Gastrocnemius medialis (tissue), 4 donors: ENCODE results near the gene EGFR. TPM values are rescaled to one million over a fixed set of nuclear protein-coding genes. Genes with fewer than 3 reads are reported as not detected.

Source experiments
- ATAC-seq, 2 donors: fragments of 150-250 bp; one replicate each; pipeline ENCODE4 v1.9.1; 2016
- DNase-seq, 2 donors: peaks; one replicate each; pipeline ENCODE4 v3.0.0-alpha.2; 2019
- H3K27ac ChIP-seq, 4 donors: fragments of 200-600 bp; sonication (generic); 1 replicate in 1 of 4; 2 replicates in 3 of 4; pipeline ENCODE4 v1.5.1; 2016 to 2018; ENCODE audit warnings: mild to moderate bottlenecking in 2 of 4, moderate library complexity in 1 of 4
- H3K27me3 ChIP-seq, 3 donors: fragments of 200-600 bp; sonication (generic) in 2 of 3; 1 replicate in 1 of 3; 2 replicates in 2 of 3; pipeline versions ENCODE4 v1.5.1 to v1.6.0; 2016 to 2019; ENCODE audit warnings: mild to moderate bottlenecking in 1 of 3, moderate library complexity in 1 of 3
- H3K36me3 ChIP-seq, 2 donors: fragments of 200-600 bp; sonication (generic) in 1 of 2; one replicate each; pipeline ENCODE4 v1.5.1; 2017 to 2018
- H3K4me1 ChIP-seq, 2 donors: fragments of 200-600 bp; sonication (generic) in 1 of 2; one replicate each; pipeline ENCODE4 v1.5.1; 2016 to 2017; ENCODE audit warnings: mild to moderate bottlenecking in 2 of 2
- H3K4me3 ChIP-seq, 4 donors: fragments of 200-600 bp; sonication (generic) in 3 of 4; 1 replicate in 1 of 4; 2 replicates in 3 of 4; pipeline ENCODE4 v1.5.1; 2016 to 2019; ENCODE audit warnings: mild to moderate bottlenecking in 2 of 4
- H3K9me3 ChIP-seq, 3 donors: fragments of 200-600 bp; sonication (generic) in 2 of 3; 1 replicate in 1 of 3; 2 replicates in 2 of 3; pipeline ENCODE4 v1.5.1; 2016 to 2019
- POLR2A ChIP-seq, 2 donors: fragments of 450-650 bp; IDR thresholded peaks; one replicate each; pipeline ENCODE4 v1.6.1; 2017; ENCODE audit warnings: antibody characterized with exemption in 2 of 2, mild to moderate bottlenecking in 2 of 2, moderate library complexity in 2 of 2
- in situ Hi-C, 4 donors: fragments of 200-750 bp; cut with MboI; loops; one replicate each; pipeline versions ENCODE4 v1.15.0 to v1.8.0; 2017; ENCODE audit warnings: low sequenced_read_pairs in 4 of 4
- intact Hi-C: fragments of 100-400 bp; cut with DNase I; formaldehyde crosslinking; loops from one replicate; pipeline ENCODE4 v1.15.1; 2023; ENCODE audit warnings: low total_unique reads
- total RNA-seq, 4 donors: library from RNA; depleted of rRNA; stranded (reverse); fragments of >200 nt; gene quantifications; one replicate each; pipeline versions ENCODE4 v1.1.0 to v1.2.3, GENCODE V29; 2016
- TF ChIP-seq, protein P1 (sequence below), 5 experiments: fragments of 450-650 bp in 3 of 5; fragments of 200-600 bp in 2 of 5; sonication (generic) in 2 of 5; IDR thresholded peaks in 4 of 5; conservative IDR thresholded peaks in 1 of 5; 1 replicate in 4 of 5; 2 replicates in 1 of 5; pipeline ENCODE4 v1.5.1; 2016 to 2019; ENCODE audit warnings: antibody characterized with exemption in 5 of 5, mild to moderate bottlenecking in 3 of 5, moderate library complexity in 3 of 5

EGFR gene
- total RNA-seq, 4 donors from 2014 or later: 28.0 to 34.8 (median 29.4) TPM

DNA sequence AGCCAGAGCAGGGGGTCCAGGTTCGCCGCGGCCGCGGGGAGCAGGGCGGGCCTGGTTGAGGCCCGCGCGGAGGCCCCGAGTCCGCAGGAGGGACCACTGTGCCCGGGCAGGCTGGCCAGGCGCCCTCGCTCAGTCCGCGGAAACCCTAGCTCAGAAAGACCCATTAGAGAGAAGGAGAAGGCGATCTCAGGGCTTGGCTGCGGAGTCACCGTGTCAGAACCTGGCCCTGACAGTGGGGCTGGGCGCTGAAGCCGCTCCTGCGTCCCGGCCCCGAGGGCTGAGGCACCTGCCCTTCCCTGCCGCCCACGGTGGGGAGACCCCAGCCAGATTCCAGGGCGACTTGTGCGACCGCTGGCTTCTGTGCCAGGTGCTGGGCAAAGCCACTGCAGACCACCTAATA lies 14.2 kb upstream of the EGFR start:
- in situ Hi-C loops: loop anchor here in 1 of 4 donors (25.0 kb wide), 1 partner anchor 217 kb away; no protein-coding TSS in a partner anchor
- DNase-seq: no peak
- no peak for ATAC-seq
- Histone ChIP-seq H3K4me1 (no peaks in the 10 kb centered on the region), H3K36me3 (no peaks in the 10 kb centered on the region), H3K27me3 (no peaks in the 10 kb centered on the region), H3K9me3 (no peaks in the 10 kb centered on the region), H3K27ac (no peak overlapping the region), H3K4me3 (no peak overlapping the region)
- intact Hi-C loops: no loop called here
- TF ChIP-seq, protein P1, sequence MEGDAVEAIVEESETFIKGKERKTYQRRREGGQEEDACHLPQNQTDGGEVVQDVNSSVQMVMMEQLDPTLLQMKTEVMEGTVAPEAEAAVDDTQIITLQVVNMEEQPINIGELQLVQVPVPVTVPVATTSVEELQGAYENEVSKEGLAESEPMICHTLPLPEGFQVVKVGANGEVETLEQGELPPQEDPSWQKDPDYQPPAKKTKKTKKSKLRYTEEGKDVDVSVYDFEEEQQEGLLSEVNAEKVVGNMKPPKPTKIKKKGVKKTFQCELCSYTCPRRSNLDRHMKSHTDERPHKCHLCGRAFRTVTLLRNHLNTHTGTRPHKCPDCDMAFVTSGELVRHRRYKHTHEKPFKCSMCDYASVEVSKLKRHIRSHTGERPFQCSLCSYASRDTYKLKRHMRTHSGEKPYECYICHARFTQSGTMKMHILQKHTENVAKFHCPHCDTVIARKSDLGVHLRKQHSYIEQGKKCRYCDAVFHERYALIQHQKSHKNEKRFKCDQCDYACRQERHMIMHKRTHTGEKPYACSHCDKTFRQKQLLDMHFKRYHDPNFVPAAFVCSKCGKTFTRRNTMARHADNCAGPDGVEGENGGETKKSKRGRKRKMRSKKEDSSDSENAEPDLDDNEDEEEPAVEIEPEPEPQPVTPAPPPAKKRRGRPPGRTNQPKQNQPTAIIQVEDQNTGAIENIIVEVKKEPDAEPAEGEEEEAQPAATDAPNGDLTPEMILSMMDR (IDR thresholded peaks at IDR 0.05 in 4 of 5, conservative IDR thresholded peaks at IDR 0.05 in 1 of 5): no peak
- no peak for TF ChIP-seq POLR2A (IDR thresholded peaks at IDR 0.05)

DNA sequence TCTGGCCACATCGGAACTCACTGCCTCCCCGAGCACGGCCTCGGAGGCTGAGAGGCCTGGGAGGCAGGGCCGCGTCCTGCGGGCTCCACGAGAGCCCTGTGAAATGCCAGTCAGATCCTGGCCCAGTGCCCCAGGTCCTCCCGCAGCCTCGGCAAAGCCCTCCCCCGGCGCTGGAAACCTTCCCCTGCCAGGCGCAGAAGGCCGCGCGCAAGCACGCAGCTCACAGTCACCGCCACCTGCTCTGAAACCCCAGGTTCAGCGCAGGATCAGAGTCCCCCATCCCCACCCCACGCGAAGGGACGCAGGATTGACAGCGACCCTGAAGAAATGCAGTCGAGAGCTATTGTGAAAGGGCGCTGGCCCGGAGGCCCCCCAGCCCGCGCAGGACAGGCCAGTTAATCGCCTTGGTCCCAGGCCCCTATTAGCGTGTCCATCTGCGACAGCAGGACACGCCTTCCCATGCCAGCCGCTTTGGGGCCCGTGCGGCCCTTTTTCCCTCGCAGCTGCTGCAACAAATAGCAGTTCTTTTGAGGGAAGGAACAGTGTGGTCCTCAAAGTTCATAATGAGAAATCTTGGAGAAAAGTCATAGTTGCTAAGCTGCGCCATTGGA lies 13.5 kb upstream of the EGFR start:
- Histone ChIP-seq H3K27me3 (no peaks in the 10 kb centered on the region), H3K4me3 (no peak overlapping the region), H3K36me3 (no peaks in the 10 kb centered on the region), H3K4me1 (no peaks in the 10 kb centered on the region), H3K9me3 (no peaks in the 10 kb centered on the region), H3K27ac (no peak overlapping the region)
- intact Hi-C loops (no loop called here), in situ Hi-C loops (loop anchor here in 1 of 4 donors (25.0 kb wide), 1 partner anchor 218 kb away; no protein-coding TSS in a partner anchor)
- ATAC-seq: no peak
- DNase-seq: no peak
- no peak for TF ChIP-seq POLR2A (IDR thresholded peaks at IDR 0.05)
- TF ChIP-seq, protein P1 (IDR thresholded peaks at IDR 0.05 in 4 of 5, conservative IDR thresholded peaks at IDR 0.05 in 1 of 5): no peak

DNA sequence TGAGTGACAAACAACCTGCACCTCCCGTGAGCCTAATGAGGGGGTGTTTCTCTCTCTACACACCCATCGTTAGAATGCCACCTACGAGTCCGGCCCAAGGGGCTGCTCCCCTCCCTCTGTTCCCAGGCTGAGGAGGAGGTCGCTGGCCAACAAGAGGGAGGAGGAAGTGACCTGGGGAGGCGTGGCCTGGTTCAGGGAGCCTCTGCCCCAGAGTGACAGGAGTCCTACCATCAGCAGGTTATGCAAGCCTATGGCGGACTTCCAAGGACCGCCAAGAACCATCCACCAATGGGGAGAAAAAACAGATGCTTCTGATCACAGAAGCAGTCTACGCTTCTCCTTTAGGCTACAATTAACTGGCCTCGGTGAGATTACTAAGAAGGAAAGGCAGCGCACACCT lies 12.3 kb upstream of the EGFR start:
- intact Hi-C loops: no loop called here
- TF ChIP-seq POLR2A (IDR thresholded peaks at IDR 0.05): no peak
- TF ChIP-seq, protein P1 (IDR thresholded peaks at IDR 0.05 in 4 of 5, conservative IDR thresholded peaks at IDR 0.05 in 1 of 5): no peak
- no peak overlapping the region for H3K27ac ChIP-seq
- no peak for DNase-seq
- H3K4me3 ChIP-seq: no peak overlapping the region
- no peaks in the 10 kb centered on the region for H3K4me1 ChIP-seq
- in situ Hi-C loops: loop anchor here in 1 of 4 donors (25.0 kb wide), 1 partner anchor 219 kb away; no protein-coding TSS in a partner anchor
- no peaks in the 10 kb centered on the region for H3K36me3 ChIP-seq
- ATAC-seq: no peak
- H3K9me3 ChIP-seq: no peaks in the 10 kb centered on the region
- H3K27me3 ChIP-seq: no peaks in the 10 kb centered on the region

DNA sequence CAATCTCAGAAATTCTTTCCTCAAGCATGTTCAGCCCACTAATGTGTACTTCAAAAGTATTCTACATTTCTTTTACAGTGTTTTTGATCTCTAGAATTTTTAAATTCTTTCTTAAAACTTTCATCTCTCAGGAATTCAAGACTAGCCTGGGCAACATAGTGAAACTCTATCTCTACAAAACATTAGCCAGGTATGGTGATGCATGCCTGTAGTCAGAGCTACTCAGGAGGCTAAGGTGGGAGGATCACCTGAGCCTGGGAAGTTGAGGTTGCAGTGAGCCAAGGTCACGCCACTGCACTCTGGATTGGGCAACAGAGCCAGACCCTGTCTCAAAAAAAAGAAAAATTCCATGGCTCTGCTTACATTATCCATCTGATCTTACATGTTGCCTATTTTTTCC lies 5.0 kb upstream of the EGFR start:
- Histone ChIP-seq H3K27ac (no peak overlapping the region), H3K4me3 (no peak overlapping the region), H3K4me1 (no peaks in the 10 kb centered on the region), H3K9me3 (no peaks in the 10 kb centered on the region), H3K27me3 (peaks cover 0 to 5% (median 0%) of the 10 kb centered on the region in 3 donors), H3K36me3 (no peaks in the 10 kb centered on the region)
- DNase-seq: no peak
- in situ Hi-C loops (loop anchor here in 2 of 4 donors (10.0 to 25.0 kb wide), 3 partner anchors 109 to 241 kb away; no protein-coding TSS in a partner anchor), intact Hi-C loops (no loop called here)
- no peak for ATAC-seq
- TF ChIP-seq, protein P1 (IDR thresholded peaks at IDR 0.05 in 4 of 5, conservative IDR thresholded peaks at IDR 0.05 in 1 of 5): no peak
- TF ChIP-seq POLR2A (IDR thresholded peaks at IDR 0.05): no peak
